HG02973 (cell line): ENCODE results near the gene CPO.

Experiments
- ATAC-seq: cut with Tn5 transposase; IDR thresholded peaks from one replicate; pipeline ENCODE4 v1.9.1; 2021; ENCODE audit warnings: moderate library complexity; ENCODE audit not compliant: unreplicated experiment

Gene CPO

DNA sequence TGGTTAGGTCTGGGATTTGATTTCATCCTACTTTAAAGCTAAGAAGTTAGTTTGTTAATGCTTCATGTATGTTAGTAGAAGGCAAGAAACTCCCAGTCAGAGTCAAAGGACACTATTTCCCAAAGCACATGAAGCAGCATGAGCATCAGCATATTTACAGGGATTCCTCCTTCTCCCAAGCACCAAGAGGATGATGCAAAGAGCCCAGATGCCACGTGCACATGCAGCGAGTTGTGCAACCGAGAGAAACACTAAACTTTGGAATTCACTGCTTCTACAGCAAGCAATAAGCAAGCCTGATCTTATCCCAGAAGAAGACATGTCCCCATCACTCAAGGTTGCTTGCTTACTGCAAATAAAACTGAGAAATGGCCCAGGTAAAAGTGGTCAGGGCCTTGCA lies 32.5 kb downstream of the CPO start:
- ATAC-seq: no peak

GRCh38 chr2:206974551-206974950 lies 35.2 kb downstream of the CPO start:
- no peak for ATAC-seq

- ATAC-seq: no peak
Measured at GRCh38 chr2:206978746-206979145, 39.4 kb downstream of the CPO start.

DNA sequence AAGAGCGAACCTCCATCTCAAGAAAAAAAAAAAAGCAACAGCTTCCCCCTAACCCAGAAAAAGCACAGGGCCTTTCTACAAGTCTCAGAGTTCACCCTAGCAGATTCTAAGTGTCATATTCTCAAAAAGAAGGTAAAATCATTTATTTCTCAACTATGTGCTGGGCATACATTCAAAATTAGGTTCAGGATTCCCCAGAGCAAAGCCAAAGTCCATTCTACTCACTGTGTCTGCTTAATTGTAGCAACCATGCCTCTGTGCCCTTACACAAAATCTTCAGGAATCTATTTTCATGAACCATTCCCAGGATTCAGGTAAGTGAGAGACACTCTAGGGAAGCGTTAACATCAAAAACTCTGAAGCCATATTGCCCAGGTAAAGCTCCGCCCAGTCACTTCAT lies 40.0 kb downstream of the CPO start:
- no peak for ATAC-seq

- ATAC-seq: no peak
Measured at GRCh38 chr2:206979922-206980321, 40.6 kb downstream of the CPO start.

DNA sequence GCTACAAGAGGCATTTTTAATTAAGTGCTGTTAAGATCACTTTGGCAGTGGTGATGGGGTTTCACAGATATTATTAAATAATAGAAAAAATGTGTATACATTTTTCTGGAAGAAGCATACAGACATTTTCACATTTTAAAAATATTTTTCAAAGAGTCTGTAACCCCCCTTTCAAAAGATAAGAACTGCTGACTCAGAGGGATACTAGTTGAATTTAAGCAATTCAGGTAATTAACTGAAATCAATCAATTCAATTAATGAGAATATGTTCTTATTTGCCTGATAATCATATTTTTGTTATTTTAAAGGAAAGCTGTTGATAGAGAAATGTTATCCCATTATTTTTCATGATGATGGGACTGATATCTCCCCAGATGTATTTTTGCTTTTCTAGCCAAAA lies 41.1 kb downstream of the CPO start:
- no peak for ATAC-seq

GRCh38 chr2:206981086-206981674 lies 41.9 kb downstream of the CPO start:
- ATAC-seq: no peak

GRCh38 chr2:206981739-206982340 lies 42.5 kb downstream of the CPO start:
- no peak for ATAC-seq

DNA sequence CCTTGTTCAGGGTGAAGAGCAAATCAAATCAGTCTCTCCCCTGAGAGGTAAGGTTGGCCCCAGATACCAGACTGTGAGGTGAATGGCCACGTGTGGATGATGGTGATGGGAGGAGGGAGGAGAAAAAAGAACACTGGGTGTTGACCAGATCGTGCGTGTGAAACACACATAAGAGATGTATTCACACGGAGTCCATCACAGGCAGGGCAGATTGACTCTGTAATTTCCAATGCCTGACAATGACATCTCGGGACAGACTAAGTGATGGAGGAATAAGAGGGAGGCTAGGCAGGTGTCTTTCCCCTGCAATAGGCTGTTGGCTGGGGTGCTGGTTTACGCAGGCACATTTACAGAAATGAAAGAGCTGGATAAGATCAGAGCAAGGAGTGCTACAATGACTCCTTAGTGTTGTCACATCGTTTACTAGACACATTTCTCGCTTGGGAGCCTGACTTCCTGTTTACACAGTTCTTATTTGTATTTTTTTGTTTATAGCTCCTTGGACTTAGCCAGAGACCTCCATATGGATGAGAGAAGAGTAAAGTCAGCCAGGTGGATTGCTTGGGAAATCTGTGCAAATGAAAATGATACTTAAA lies 43.1 kb downstream of the CPO start:
- ATAC-seq: no peak

DNA sequence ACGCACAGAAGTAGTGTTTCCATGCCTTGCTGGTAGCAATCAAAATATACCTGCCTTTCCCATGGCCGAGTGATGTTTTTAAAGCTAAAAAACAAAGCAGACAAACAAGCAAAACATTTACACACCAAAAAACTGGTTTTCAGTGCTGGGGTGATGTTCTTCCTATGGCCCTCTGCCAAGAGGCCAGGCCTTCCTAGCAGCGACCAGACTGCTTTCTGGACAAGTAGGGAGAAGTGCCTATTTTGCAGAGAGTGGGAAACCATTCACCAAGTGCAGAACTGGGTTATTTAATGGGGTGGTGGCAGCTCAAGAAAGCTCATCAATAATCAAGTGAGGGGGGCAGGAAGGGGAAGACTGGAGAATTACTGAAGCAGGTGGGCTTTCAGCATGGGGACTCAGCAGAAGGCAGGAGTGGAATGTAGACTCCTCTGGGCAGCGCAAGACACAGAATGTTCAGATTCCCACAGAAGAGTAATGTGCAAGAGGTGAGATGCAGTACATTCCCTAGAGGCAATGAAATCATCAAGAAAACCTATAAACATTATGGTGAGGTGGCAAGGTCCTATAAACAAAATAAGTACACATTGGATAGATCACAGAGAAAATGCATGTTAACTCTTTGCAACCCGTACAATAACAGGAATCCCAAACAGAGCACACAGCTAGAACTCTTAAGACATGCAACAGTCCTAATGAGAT lies 44.0 kb downstream of the CPO start:
- ATAC-seq: no peak

DNA sequence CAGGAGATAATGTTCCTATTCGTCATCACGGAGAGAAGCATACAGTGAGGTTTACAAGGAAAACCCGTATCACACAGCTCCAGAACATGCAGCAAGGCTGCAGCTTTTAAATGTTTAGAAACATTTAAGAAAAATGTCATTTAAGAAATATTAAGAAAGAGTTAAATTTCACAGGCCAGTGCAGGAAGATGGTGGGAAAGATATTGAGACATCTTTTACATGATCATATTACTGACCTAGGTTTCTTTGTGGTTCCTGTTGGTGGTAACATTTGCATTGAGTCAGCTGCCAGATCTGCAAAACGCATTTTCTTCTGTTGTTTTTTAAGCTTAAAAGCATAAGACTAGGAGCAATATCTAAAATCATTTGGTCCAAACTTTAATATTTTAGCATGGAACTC lies 44.9 kb downstream of the CPO start:
- ATAC-seq: no peak

- no peak for ATAC-seq
Measured at GRCh38 chr2:206986943-206987342, 47.6 kb downstream of the CPO start.

DNA sequence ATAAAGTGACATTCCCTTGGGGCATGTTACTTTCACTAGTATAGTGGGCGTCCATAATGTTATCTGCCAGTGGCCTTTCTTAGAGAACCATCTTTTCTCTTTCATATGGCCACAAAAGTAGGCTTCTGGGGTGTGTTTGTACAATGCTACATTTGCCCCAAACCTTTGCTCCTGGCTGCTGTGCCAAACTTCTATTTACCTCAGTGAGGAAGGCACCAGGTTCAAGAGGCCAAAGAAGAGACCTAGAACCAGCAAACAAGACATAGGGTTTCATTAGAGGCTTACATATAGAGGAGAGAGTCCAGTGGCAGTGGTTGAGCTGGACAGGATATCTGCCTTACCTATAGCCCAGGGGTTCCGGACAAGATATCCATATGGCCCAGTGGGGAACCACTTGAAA lies 48.5 kb downstream of the CPO start:
- no peak for ATAC-seq

- no peak for ATAC-seq
Measured at GRCh38 chr2:206988884-206989283, 49.6 kb downstream of the CPO start.

DNA sequence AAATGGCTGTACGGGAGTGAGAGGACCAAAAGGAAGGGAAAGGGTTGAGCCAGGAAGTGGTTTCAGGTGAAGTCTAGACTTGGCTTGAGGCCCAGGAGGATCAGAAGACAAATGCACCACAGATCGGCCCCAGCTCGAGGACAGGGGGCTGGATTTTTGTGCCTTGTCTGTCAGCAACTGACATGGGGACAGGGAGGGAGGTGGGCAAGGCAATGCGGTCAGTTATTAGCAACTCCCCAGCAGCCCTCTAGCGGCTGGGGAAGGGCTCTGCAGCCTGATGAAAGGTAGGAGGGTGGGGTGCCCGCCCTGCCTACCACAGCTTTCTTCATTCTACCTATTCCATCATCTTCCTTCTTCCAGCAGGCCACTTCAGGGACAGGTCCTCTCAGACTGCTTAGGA lies 50.0 kb downstream of the CPO start:
- peak; percentile 75 for ATAC-seq

DNA sequence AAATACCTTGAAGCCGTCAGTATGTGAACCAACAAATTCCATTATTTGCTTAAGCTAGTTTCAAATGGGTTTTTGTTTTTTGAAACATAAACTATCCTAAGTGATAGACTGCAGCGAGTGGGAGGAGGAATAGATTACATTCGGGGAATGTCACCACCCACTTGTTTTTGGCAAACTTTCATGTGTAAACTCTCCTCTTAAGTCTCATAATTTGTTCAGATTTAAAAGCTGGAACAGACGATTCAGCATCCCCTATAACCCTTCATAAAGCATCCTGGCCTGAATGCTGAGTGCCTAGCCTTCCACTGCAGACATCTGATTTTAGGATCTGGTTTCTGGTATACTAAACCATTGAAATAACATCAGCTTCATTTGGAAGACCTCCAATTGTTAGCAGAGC lies 51.0 kb downstream of the CPO start:
- no peak for ATAC-seq

DNA sequence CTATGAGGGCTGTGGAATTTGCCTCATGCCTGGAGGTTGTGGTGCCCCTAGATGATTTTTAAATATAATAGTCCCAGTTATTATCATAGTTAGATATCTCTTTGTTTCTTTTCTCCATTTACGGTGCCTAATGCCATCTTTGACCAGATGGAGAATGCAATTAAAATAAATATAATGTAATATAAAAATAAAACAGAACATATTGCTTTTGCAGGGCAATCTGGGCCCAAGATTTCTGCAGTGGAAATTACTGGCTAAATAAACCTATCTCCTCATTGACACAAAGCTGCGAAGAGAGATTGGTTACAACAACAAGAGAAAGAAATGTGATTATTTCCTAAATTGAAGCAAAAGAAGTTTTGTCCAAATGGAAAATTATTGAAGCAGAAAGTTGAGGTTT lies 51.8 kb downstream of the CPO start:
- no peak for ATAC-seq

GRCh38 chr2:206993396-206993911 lies 54.1 kb downstream of the CPO start:
- ATAC-seq: no peak

DNA sequence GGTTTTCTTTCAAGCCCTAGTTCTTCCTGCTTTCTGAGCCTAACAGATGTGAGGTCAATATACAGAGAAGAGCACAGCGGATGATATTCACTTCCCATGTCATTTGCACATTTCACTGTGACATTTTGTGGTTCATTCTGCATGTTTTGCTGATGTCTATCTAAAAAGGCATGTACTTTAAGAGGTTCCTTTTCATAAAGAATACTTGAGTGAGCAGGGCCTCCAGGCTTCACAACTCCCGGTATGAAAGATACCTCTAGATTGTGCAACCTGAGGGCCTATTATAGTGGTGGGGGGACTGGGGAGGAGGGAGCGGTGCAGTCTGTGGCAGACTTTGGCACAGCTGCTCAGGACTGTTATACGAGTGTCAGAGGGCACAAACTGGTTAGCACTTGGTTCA lies 54.6 kb downstream of the CPO start:
- ATAC-seq: no peak

GRCh38 chr2:206996556-206997065 lies 57.3 kb downstream of the CPO start:
- no peak for ATAC-seq

DNA sequence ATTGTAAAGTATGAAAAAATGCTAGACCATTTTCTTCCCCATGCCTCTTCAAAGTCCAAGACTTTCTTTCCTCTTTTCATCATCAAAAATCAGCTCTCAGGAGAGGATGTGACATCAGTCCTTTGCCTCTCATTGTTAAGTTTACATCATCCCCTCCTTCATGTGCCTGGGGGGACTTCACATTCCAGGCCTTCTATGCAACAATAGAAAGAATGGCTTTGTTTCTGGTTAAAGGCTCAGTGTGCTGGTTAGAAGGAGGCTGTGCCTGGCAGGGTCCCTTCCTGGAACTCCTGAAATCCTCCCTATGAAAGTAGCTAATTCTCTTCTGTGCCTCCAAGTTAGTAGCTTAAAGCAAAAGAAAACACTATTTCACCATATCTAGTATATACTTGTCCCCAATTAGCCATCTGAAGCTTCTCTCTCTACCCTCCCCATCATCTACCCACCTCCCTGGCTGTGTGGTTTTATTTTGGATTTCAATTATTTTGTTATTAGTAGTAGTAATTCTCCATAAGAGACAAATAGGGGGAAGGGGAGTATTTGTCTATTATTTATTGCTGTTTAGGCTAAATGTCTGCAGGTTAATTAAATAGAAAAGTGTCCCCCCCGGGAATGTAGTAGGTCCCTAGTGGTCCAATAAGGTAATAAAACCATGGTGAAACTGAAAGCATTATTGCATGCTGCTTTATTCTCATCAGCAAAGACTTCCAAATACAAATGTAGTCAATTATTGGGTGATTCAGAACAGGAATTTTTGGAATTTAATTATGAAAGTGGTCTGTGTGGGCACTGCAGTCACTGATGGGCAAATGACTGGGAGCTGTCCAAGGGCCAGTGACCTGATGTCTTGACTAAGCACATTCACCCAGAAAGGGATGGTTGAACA lies 69.0 kb downstream of the CPO start:
- no peak for ATAC-seq
